Stimulated activated CD8-positive, alpha-beta memory T cell treated with anti-CD3 and anti-CD28 coated beads, Interleukin-15, amount 100 ng/mL, for 1 hour (primary cell): Measurements from ENCODE around the gene RCC1.
"Not testable (repeated sequence)": the region's sequence is repeated elsewhere in the genome, so short reads cannot be mapped to it uniquely, and the experiment has no call there.

ENCODE experiments used
- DNase-seq: peaks from one replicate; pipeline ENCODE4 v3.0.0-alpha.2; 2020; ENCODE audit warnings: low read depth

The RCC1 gene

GRCh38 chr1:28505406-28506187, at the start of gene RCC1:
Gene RCC1, plus strand, starts transcription at chr1:28506043. Its CDS starts 23,824 bp downstream, at chr1:28529867.
- peak; percentile 85 for DNase-seq

- no peak for DNase-seq
These were observed 49.8 kb upstream of the RCC1 start for GRCh38 chr1:28456078-28456477.

GRCh38 chr1:28457678-28458077, 48.2 kb upstream of the RCC1 start:
- DNase-seq, result no peak

- DNase-seq, result no peak
These were observed 47.3 kb upstream of the RCC1 start for GRCh38 chr1:28458237-28459228.

GRCh38 chr1:28466226-28466778, 39.5 kb upstream of the RCC1 start:
- DNase-seq, result no peak

GRCh38 chr1:28470146-28470545, 35.7 kb upstream of the RCC1 start:
- DNase-seq, result no peak

GRCh38 chr1:28479497-28479896, 26.3 kb upstream of the RCC1 start:
- not testable (repeated sequence) for DNase-seq

GRCh38 chr1:28480308-28480707, 25.5 kb upstream of the RCC1 start:
- DNase-seq, result no peak

- DNase-seq, result no peak
These were observed 23.7 kb upstream of the RCC1 start for GRCh38 chr1:28482138-28482537.

GRCh38 chr1:28482702-28483101, 23.1 kb upstream of the RCC1 start:
- DNase-seq, result no peak

GRCh38 chr1:28494737-28495136, 11.1 kb upstream of the RCC1 start:
- no peak for DNase-seq

- no peak for DNase-seq
These were observed 6.3 kb upstream of the RCC1 start for GRCh38 chr1:28499553-28499952.

GRCh38 chr1:28501925-28502324, 3.9 kb upstream of the RCC1 start:
- DNase-seq, result no peak

GRCh38 chr1:28503117-28503516, 2.7 kb upstream of the RCC1 start:
- no peak for DNase-seq

GRCh38 chr1:28506907-28507246, 1.0 kb downstream of the RCC1 start:
- no peak for DNase-seq

- no peak for DNase-seq
These were observed 1.4 kb downstream of the RCC1 start for GRCh38 chr1:28507247-28507645.

- no peak for DNase-seq
These were observed 2.0 kb downstream of the RCC1 start for GRCh38 chr1:28507646-28508434.

- DNase-seq, result no peak
These were observed 2.6 kb downstream of the RCC1 start for GRCh38 chr1:28508435-28508754.

GRCh38 chr1:28509705-28510272, 3.9 kb downstream of the RCC1 start:
- DNase-seq, result no peak

- DNase-seq, result no peak
These were observed 4.6 kb downstream of the RCC1 start for GRCh38 chr1:28510273-28510969.

GRCh38 chr1:28510970-28511440, 5.2 kb downstream of the RCC1 start:
- no peak for DNase-seq
